ENCODE measurements around the gene ICAM4.

- TF ChIP-seq, protein P1, sequence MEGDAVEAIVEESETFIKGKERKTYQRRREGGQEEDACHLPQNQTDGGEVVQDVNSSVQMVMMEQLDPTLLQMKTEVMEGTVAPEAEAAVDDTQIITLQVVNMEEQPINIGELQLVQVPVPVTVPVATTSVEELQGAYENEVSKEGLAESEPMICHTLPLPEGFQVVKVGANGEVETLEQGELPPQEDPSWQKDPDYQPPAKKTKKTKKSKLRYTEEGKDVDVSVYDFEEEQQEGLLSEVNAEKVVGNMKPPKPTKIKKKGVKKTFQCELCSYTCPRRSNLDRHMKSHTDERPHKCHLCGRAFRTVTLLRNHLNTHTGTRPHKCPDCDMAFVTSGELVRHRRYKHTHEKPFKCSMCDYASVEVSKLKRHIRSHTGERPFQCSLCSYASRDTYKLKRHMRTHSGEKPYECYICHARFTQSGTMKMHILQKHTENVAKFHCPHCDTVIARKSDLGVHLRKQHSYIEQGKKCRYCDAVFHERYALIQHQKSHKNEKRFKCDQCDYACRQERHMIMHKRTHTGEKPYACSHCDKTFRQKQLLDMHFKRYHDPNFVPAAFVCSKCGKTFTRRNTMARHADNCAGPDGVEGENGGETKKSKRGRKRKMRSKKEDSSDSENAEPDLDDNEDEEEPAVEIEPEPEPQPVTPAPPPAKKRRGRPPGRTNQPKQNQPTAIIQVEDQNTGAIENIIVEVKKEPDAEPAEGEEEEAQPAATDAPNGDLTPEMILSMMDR (IDR thresholded peaks at IDR 0.05; ENCODE audit: low read depth, low read length, poor library complexity, severe bottlenecking): no peak
- TF ChIP-seq EZH2phosphoT487 (IDR thresholded peaks at IDR 0.05; ENCODE audit: borderline replicate concordance, low read length): no peak
Measured at GRCh38 chr19:10305139-10305806, 18.5 kb downstream of the ICAM4 start.

All from DOHH2 (cell line).